ENCODE data around the gene FXYD6. TPM values are rescaled to one million over a fixed set of nuclear protein-coding genes. Genes with fewer than 3 reads are reported as not detected.

Gene FXYD6
- total and polyA plus RNA-seq, 11 donors = 24.6 to 54.0 (median 39.5) TPM

GRCh38 chr11:117852309-117852708, 24.1 kb downstream of the FXYD6 start:
- ATAC-seq (no peak), DNase-seq (no peak)
- H3K27me3 ChIP-seq = no peaks in the 10 kb centered on the region
- peak overlapping the region in 3 of 12 donors; percentile 23 to 73 (median 46) for H3K27ac ChIP-seq
- intact Hi-C loops (cut with DNase I) = loop anchor here in 3 of 10 donors (5.0 kb wide), 2 partner anchors 35 to 40 kb away; no protein-coding TSS in a partner anchor
- H3K4me3 ChIP-seq = no peak overlapping the region
- H3K36me3 ChIP-seq = peaks cover 0 to 3% (median 0%) of the 10 kb centered on the region in 9 donors
- peaks cover 0 to 25% (median 11%) of the 10 kb centered on the region in 12 donors for H3K9me3 ChIP-seq
- H3K4me1 ChIP-seq = peaks cover 0 to 51% (median 20%) of the 10 kb centered on the region in 12 donors
- WGBS, 4 donors = 63 to 74% (median 68%) methylated on average over 3 of the region's 3 CpGs
- no peak for TF ChIP-seq POLR2A (IDR thresholded peaks at IDR 0.05)
- TF ChIP-seq CTCF (IDR thresholded peaks at IDR 0.05) = no peak

- Histone ChIP-seq H3K27me3 (no peaks in the 10 kb centered on the region), H3K4me3 (no peak overlapping the region), H3K27ac (peak overlapping the region in 6 of 12 donors; percentile 4 to 73 (median 34)), H3K36me3 (peaks cover 0 to 3% (median 0%) of the 10 kb centered on the region in 9 donors), H3K4me1 (peaks cover 0 to 47% (median 19%) of the 10 kb centered on the region in 12 donors), H3K9me3 (peaks cover 0 to 25% (median 11%) of the 10 kb centered on the region in 12 donors)
- peak in 4 of 5 donors; percentile 38 to 72 (median 62) for DNase-seq
- peak in 3 of 4 donors; percentile 29 to 73 (median 67) for ATAC-seq
- TF ChIP-seq CTCF (IDR thresholded peaks at IDR 0.05) (no peak), POLR2A (IDR thresholded peaks at IDR 0.05) (no peak)
- WGBS, 4 donors = 30 to 40% (median 35%) methylated on average over 3 of the region's 3 CpGs
- intact Hi-C loops (cut with DNase I) = loop anchor here in 3 of 10 donors (5.0 kb wide), 2 partner anchors 35 to 40 kb away; no protein-coding TSS in a partner anchor
These were observed 24.6 kb downstream of the FXYD6 start for GRCh38 chr11:117851852-117852251.

GRCh38 chr11:117851106-117851505, 25.4 kb downstream of the FXYD6 start:
- intact Hi-C loops (cut with DNase I) = loop anchor here in 3 of 10 donors (5.0 kb wide), 2 partner anchors 36 to 41 kb away; no protein-coding TSS in a partner anchor
- Histone ChIP-seq H3K9me3 (peaks cover 0 to 25% (median 11%) of the 10 kb centered on the region in 12 donors), H3K36me3 (peaks cover 0 to 3% (median 0%) of the 10 kb centered on the region in 9 donors), H3K4me1 (peaks cover 0 to 40% (median 17%) of the 10 kb centered on the region in 12 donors), H3K4me3 (no peak overlapping the region), H3K27me3 (no peaks in the 10 kb centered on the region), H3K27ac (peak overlapping the region in 9 of 12 donors; percentile 4 to 73 (median 23))
- WGBS, 4 donors = 32 to 40% (median 36%) methylated on average over 3 of the region's 3 CpGs
- peak in 1 of 5 donors; percentile 5 for DNase-seq
- peak in 3 of 4 donors; percentile 63 to 80 (median 78) for ATAC-seq
- TF ChIP-seq POLR2A (IDR thresholded peaks at IDR 0.05) = no peak
- no peak for TF ChIP-seq CTCF (IDR thresholded peaks at IDR 0.05)

DNA sequence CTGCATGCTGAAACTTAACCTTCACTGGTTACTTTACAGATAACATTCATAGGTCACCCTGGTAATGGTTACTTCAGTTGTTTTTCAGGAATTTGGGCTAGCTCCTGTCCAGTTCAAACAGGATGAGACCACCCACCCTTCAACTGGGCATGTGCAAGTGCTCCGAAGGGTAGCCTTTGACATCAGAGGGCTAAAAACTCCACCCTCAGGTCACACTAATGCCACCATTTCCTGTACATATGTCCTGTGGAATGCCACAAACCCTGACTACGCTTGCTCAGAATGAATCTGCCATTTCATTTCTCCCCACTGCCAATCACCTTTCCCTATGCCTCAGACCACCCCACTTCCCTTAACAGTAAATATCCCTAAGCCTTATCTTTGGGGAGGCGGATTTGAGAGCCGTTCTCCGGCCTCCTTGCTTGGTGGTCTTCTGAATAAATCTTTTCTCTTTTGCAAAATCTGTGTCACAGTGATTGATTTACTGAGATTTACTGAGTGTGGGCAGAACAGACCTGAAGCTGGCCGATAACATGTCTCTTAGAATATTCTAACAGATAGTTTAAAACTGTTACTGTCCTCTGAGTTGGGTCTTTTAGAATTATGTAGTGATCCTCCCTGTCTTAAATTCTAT, 26.6 kb downstream of the FXYD6 start:
- Histone ChIP-seq H3K27me3 (no peaks in the 10 kb centered on the region), H3K4me3 (no peak overlapping the region), H3K4me1 (peaks cover 0 to 28% (median 13%) of the 10 kb centered on the region in 12 donors), H3K27ac (peak overlapping the region in 1 of 12 donors; percentile 73), H3K36me3 (peaks cover 0 to 3% (median 0%) of the 10 kb centered on the region in 9 donors), H3K9me3 (peaks cover 0 to 25% (median 11%) of the 10 kb centered on the region in 12 donors)
- TF ChIP-seq POLR2A (IDR thresholded peaks at IDR 0.05) = no peak
- no peak for TF ChIP-seq CTCF (IDR thresholded peaks at IDR 0.05)
- ATAC-seq (no peak), DNase-seq (peak in 1 of 5 donors; percentile 2)
- 81 to 89% (median 87%) methylated on average over 6 of the region's 6 CpGs for WGBS, 4 donors
- intact Hi-C loops (cut with DNase I) = loop anchor here in 6 of 10 donors (2.0 to 10.0 kb wide), 4 partner anchors 37 to 205 kb away; no protein-coding TSS in a partner anchor
